Smooth muscle cell (in vitro differentiated cells): ENCODE data around the gene PHTF2. TPM values are rescaled to one million over a fixed set of nuclear protein-coding genes. Genes with fewer than 3 reads are reported as not detected.
A peak's percentile ranks its signal among the peaks of the same experiment; 100 is the strongest.
"Not testable (repeated sequence)": the region's sequence is repeated elsewhere in the genome, so short reads cannot be mapped to it uniquely, and the experiment has no call there.

Source experiments
- DNase-seq: peaks from one replicate; lab custom pipeline; 2025; ENCODE audit not compliant: unreplicated experiment; lab: John Stamatoyannopoulos, UW
- H2AFZ ChIP-seq: fragments of 200-600 bp; sonication (generic); 2 replicates; pipeline ENCODE4 v1.6.0; 2016; ENCODE audit warnings: antibody characterized with exemption, low read depth, mild to moderate bottlenecking
- H3F3A ChIP-seq: fragments of 200-600 bp; sonication (generic); 2 replicates; pipeline ENCODE4 v1.6.0; 2017; ENCODE audit warnings: antibody characterized with exemption, low read depth
- H3K27ac ChIP-seq: fragments of 200-600 bp; sonication (generic); 2 replicates; pipeline ENCODE4 v1.5.1; 2016; ENCODE audit warnings: low read depth, mild to moderate bottlenecking
- H3K27me3 ChIP-seq: fragments of 200-600 bp; sonication (generic); 2 replicates; pipeline ENCODE4 v1.6.1; 2016; ENCODE audit warnings: low read depth, mild to moderate bottlenecking
- H3K36me3 ChIP-seq: fragments of 200-600 bp; sonication (generic); 2 replicates; pipeline ENCODE4 v1.5.1; 2016; ENCODE audit warnings: low read depth
- H3K4me1 ChIP-seq: fragments of 200-600 bp; sonication (generic); 2 replicates; pipeline ENCODE4 v1.5.1; 2016; ENCODE audit warnings: low read depth
- H3K4me2 ChIP-seq: fragments of 200-600 bp; sonication (generic); 2 replicates; pipeline ENCODE4 v1.6.0; 2016; ENCODE audit warnings: mild to moderate bottlenecking
- H3K4me3 ChIP-seq: fragments of 200-600 bp; sonication (generic); 2 replicates; pipeline ENCODE4 v1.5.1; 2016; ENCODE audit warnings: mild to moderate bottlenecking
- H3K79me2 ChIP-seq: fragments of 200-600 bp; sonication (generic); 2 replicates; pipeline ENCODE4 v1.6.0; 2016; ENCODE audit warnings: low read depth, mild to moderate bottlenecking
- H3K9ac ChIP-seq: fragments of 200-600 bp; sonication (generic); 2 replicates; pipeline ENCODE4 v1.6.0; 2016; ENCODE audit warnings: low read depth
- H3K9me3 ChIP-seq: fragments of 200-600 bp; sonication (generic); replicated peaks from 2 replicates; pipeline ENCODE4 v1.5.1; 2016; ENCODE audit warnings: low read depth
- H4K20me1 ChIP-seq: fragments of 200-600 bp; sonication (generic); 2 replicates; pipeline ENCODE4 v1.6.0; 2016; ENCODE audit warnings: low read depth
- CTCF ChIP-seq: fragments of 200-600 bp; sonication (generic); IDR thresholded peaks from 2 replicates; pipeline ENCODE4 v1.5.1; 2017; ENCODE audit warnings: borderline replicate concordance, mild to moderate bottlenecking, antibody characterized with exemption; ENCODE audit not compliant: insufficient read depth, poor library complexity, severe bottlenecking
- WGBS: methylation state at CpG from one replicate; pipeline ENCODE4 v1.1.7; 2016; ENCODE audit warnings: low lambda C conversion rate; 5-methylcytosine and 5-hydroxymethylcytosine counted together
- polyA plus RNA-seq: library from polyadenylated mRNA; unstranded; fragments of >200 nt; fragmentation: Nextera tagmentation; extraction: Ambion mirVana; gene quantifications from 2 replicates; pipeline ENCODE4 v1.2.1, GENCODE V29; 2016
- total RNA-seq: library from RNA; depleted of rRNA; stranded (reverse); fragments of >200 nt; gene quantifications from 2 replicates; pipeline ENCODE4 v1.2.3, GENCODE V29; 2014

Gene PHTF2
- total and polyA plus RNA-seq, 2 experiments from 2014 or later = 66.6 to 100 TPM

DNA sequence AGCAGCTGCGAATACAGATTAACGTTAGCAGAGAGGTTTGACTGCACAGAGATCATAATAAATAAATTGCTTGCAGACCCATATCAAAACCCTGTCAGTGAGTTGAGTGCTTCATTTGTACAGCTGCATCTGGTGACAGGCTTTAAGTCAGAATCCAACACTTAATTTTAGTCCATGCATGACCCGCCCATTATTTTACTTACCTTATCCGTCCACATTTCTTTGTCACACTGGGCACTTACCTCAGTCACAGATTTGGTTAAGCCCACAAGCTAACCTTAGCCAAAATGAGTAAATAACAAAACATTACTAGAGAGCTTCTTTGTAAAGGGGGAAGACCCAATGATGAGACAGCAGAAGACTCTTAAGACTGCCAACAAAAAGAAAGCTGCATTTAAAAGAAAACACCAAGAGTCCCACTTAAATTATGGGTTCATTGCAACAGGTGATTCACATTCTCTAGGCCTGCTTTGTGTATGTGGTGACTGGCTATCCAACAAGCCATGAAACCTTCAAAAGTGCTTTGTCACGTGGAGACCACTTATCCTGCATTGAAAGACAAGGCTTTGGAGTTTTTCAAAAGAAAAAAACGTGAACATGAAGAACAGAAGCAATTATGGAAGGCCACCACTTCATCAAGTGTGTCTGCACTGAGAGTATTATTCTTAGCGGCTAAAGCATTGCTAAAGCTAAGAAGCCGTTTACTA is 32.2 kb downstream of the PHTF2 start:
- Histone ChIP-seq H2AFZ (no peak overlapping the region), H4K20me1 (peaks cover 71% of the 10 kb centered on the region), H3K36me3 (no peaks in the 10 kb centered on the region), H3F3A (no peaks in the 10 kb centered on the region), H3K4me2 (no peak overlapping the region), H3K27ac (peak overlapping the region; percentile 19), H3K9me3 (no peaks in the 10 kb centered on the region), H3K4me3 (no peak overlapping the region), H3K27me3 (no peaks in the 10 kb centered on the region), H3K9ac (no peak overlapping the region), H3K79me2 (peaks cover 93% of the 10 kb centered on the region), H3K4me1 (no peaks in the 10 kb centered on the region)
- 90% methylated on average over 8 of the region's 8 CpGs for WGBS
- no peak for DNase-seq
- TF ChIP-seq CTCF = no peak

GRCh38 chr7:77831481-77831880 is 32.9 kb downstream of the PHTF2 start:
- no peak for TF ChIP-seq CTCF
- Histone ChIP-seq H3K9ac (no peak overlapping the region), H4K20me1 (peaks cover 64% of the 10 kb centered on the region), H3K36me3 (no peaks in the 10 kb centered on the region), H3K4me3 (no peak overlapping the region), H3F3A (no peaks in the 10 kb centered on the region), H3K4me2 (no peak overlapping the region), H2AFZ (no peak overlapping the region), H3K4me1 (no peaks in the 10 kb centered on the region), H3K27me3 (no peaks in the 10 kb centered on the region), H3K27ac (peak overlapping the region; percentile 2), H3K79me2 (peaks cover 93% of the 10 kb centered on the region), H3K9me3 (no peaks in the 10 kb centered on the region)
- no peak for DNase-seq
- 91% methylated on average over 7 of the region's 7 CpGs for WGBS

DNA sequence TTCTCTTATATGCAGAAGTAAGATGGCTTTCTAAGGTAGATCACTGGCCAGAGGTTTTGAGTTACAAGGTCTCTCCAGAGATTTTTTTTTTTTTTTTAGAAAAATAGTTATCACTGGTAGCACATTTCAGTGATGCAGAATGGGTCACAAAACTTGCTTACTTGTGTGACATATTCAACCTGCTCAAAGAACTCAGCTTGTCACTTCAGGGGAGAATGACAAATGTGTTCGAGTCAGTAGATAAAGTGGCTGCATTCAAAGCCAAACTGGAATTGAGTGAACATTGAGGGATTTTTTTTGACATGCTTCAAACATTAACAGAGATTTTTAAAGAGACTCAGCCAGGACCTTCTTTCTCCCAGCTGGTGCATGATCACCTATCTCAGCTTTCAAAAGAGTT is 33.4 kb downstream of the PHTF2 start:
- Histone ChIP-seq H3K4me1 (no peaks in the 10 kb centered on the region), H3K9ac (no peak overlapping the region), H4K20me1 (peaks cover 63% of the 10 kb centered on the region), H3K36me3 (no peaks in the 10 kb centered on the region), H3K9me3 (no peaks in the 10 kb centered on the region), H3K4me2 (no peak overlapping the region), H3K27me3 (no peaks in the 10 kb centered on the region), H3K27ac (peak overlapping the region; percentile 2), H3K79me2 (peaks cover 93% of the 10 kb centered on the region), H3K4me3 (no peak overlapping the region), H2AFZ (no peak overlapping the region), H3F3A (no peaks in the 10 kb centered on the region)
- TF ChIP-seq CTCF = no peak
- 67% methylated on average over 1 of the region's 1 CpG for WGBS
- no peak for DNase-seq

GRCh38 chr7:77833136-77833535 is 34.6 kb downstream of the PHTF2 start:
- 100% methylated on average over 1 of the region's 1 CpG for WGBS
- no peak for DNase-seq
- H3K9ac ChIP-seq = no peak overlapping the region
- H4K20me1 ChIP-seq = peaks cover 61% of the 10 kb centered on the region
- H3K36me3 ChIP-seq = no peaks in the 10 kb centered on the region
- no peak overlapping the region for H2AFZ ChIP-seq
- H3K27ac ChIP-seq = no peak overlapping the region
- H3K4me3 ChIP-seq = no peak overlapping the region
- TF ChIP-seq CTCF = no peak
- no peaks in the 10 kb centered on the region for H3K27me3 ChIP-seq
- no peaks in the 10 kb centered on the region for H3K9me3 ChIP-seq
- no peak overlapping the region for H3K4me2 ChIP-seq
- H3K79me2 ChIP-seq = peaks cover 93% of the 10 kb centered on the region
- H3K4me1 ChIP-seq = no peaks in the 10 kb centered on the region
- H3F3A ChIP-seq = no peaks in the 10 kb centered on the region

- not testable (repeated sequence) for H3K27me3 ChIP-seq, H2AFZ ChIP-seq, H3K4me1 ChIP-seq, H3K4me3 ChIP-seq, H3K9ac ChIP-seq, H3K9me3 ChIP-seq, H3K4me2 ChIP-seq, H3K36me3 ChIP-seq, H3F3A ChIP-seq, DNase-seq, H3K27ac ChIP-seq
- WGBS = 100% methylated on average over 2 of the region's 2 CpGs
- peaks cover 47% of the 10 kb centered on the region for H4K20me1 ChIP-seq
- peaks cover 93% of the 10 kb centered on the region for H3K79me2 ChIP-seq
Observed at GRCh38 chr7:77836425-77836824, 37.9 kb downstream of the PHTF2 start.
